Fibroblast of skin of left biceps (primary cell): ENCODE results near the gene PAX3.
A peak's percentile ranks its signal among the peaks of the same experiment; 100 is the strongest.
"Not testable (repeated sequence)": the region's sequence is repeated elsewhere in the genome, so short reads cannot be mapped to it uniquely, and the experiment has no call there.

Experiments used
- DNase-seq, 2 experiments: peaks; one replicate each; pipeline ENCODE4 v3.0.0-alpha.2; 2013; ENCODE audit warnings: low read depth in 2 of 2

PAX3 gene

DNA sequence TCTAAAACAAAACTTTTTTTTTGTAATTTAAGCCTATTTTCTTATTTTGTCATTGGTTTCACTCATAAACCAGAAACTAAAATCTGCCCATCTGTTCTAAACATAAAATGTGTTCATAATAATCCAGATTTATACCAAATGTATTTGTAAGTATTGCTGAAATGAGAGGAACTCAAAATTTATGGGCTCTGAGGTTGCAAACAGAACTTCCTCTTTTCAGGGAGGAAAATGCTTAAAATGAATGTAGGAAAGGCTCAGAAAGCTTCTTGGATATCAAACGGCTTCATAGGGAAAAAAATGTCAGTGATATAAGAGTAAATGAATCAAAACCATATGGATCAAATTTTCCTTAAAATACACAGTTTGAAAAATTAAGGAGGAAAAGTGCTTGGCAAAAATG is 83.9 kb downstream of the PAX3 start:
- peak; percentile 9 to 18 for DNase-seq

DNA sequence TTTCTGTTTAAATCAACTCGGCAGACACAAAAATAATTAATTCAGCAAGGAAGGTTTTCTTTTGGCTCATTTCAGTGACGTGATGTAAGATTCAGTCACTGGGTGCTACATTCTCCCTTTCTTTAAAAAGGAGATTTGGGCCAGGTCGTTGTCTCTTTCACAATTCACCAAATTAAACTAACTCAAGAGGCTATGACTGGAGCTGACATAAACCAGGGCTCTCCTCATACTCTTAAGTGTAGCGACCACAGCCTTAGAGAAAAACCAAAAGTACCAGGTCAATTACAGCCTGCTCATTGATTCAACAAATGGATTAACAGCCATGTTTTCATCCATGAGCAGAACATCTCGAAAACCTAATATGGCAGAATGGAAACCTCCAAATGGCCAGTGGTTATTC is 85.7 kb downstream of the PAX3 start:
- no peak for DNase-seq

DNA sequence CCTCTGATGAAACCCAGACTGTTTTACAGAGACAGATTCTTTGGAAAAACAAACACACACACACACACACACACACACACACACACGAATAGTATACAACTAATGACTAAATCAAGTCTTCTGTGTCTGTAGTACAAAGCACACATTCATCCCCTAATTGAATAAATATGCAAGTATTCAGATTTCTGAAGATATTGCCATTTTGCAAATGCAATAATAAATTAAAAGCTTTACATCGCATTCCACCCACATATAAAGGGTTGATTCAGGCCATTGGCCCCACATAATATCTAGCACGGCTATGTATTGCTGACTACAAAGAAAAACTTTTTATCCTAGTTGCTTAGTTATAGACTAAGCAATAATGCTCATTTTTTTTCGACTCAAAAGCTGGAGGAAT is 86.2 kb downstream of the PAX3 start:
- no peak for DNase-seq

DNA sequence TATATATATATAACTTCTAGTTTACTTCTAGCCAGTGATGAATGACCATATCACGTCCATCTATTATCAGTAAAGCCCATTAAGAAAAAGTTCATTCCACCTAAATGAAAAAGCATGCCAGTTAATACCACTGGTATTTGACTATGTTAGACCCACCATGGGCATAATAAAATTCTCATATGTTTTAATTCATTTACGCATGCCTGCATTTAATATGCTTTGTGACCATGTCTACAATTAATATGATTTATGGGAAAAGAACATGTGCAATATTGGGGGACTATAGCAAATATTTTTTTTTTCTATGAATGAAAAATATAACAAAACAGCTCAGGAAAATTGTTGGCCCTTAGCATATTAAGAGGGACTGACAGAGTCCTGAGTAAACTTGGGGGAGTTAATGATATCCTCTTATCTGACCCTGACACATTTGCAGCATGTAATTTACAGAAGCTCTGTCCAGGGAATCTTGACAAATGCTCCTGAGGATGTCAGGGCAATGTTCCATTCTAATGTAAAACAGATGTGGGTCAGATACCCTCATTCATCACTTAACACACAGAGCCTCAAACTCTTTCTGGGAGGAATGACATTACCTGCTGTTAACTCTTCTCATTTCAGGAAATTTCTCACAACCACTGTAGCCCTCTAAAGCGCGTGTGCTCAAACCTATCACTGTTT is 90.6 kb downstream of the PAX3 start:
- no peak for DNase-seq

GRCh38 chr2:222205136-222205535 is 93.7 kb downstream of the PAX3 start:
- no peak for DNase-seq

DNA sequence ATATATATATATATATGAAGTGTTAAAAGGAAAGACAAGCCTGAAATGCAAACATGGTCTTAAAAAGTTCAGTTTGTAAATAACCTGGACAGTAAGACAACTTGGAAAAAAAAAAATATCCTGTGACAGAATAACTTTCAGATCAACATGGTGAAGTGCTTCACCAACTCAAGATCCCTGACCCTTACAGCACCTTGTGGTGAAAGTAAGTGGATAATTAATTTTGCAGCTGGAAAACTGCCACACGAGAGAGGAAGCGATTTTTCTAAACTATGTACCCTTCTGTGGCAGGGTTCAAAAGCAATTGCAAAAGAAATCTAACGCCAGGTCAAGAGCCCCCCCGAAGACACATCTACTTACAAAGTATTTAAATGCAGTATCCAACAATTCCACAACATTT is 95.8 kb downstream of the PAX3 start:
- no peak for DNase-seq

DNA sequence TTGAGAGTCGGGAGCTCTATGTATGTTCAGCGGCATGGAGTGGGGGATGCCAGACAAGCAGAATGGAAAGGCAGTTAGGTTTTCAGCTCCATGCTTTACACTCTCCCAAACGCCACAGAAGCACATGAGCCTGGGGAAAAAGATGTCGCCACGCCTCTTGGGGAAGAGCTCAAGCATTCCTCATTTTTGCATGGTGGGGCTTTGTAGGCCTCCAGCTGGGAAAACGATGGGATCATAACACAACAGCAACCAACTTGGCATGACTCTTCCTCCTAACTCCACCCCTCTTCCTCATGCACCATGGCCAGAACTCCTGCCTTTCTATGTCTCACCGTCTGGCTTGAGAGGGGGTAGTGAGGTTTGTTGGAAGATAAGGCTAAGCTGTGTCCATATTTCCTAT is 102.6 kb downstream of the PAX3 start:
- no peak for DNase-seq

- DNase-seq = no peak
Observed at GRCh38 chr2:222194669-222195068, 104.1 kb downstream of the PAX3 start.

GRCh38 chr2:222193328-222193983 is 105.3 kb downstream of the PAX3 start:
- DNase-seq = no peak

DNA sequence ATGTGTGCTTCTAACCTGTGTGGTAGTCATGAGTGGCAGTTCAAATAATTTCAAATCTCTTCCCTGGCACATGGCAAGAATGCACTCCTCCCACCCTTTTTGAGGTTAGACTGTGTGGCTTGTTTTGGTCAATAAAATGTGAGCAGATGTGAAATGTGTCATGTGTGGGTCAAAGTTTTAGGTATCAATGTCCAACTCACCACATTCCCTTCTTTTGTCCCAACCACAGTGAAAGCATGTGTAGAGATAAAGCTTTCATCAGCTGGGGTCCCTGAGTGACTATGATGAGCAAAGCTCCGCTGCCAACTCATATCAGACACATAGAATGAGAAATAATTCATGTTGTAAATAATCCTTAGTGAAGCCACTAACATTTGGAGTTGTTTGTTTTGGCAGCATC is 118.2 kb downstream of the PAX3 start:
- DNase-seq = no peak

- no peak for DNase-seq
Observed at GRCh38 chr2:222179592-222179991, 119.2 kb downstream of the PAX3 start.

DNA sequence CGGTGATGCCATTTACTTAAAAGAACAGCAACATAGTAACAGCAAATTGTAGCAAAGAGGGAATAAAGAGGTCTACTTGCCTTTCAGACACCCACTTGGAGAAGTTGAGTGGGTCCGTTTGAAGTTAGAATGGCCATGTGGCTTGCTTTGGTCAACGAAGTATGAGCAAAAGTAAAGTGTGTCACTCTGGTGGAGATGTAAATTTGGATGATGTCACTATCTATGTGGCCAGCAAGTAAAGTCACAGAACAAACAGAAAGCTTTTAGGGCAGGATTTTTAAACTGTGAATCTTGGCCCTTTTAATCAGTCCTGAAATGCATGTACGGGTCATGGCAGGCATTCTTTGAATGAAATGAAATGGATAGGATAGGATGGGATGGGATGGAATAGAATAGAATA is 120.3 kb downstream of the PAX3 start:
- DNase-seq = no peak

DNA sequence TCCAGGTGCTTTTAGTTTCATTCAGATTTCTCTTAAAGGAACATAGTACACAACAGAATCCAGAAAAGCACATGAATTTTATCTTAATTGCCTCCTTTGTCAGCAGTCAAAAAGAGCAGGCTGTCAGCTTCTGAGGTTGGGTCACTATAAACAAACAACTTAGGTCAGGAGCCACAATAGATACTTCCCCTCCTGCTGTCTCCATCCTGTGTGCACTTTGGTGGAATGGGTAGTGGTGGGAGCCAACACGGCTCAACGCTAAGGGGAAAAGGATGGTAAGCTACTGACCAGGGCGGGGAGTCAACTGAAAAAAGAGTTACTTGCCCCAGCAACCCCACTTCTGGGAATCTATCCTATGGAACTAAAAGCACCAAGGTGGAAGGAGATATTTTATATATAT is 121.9 kb downstream of the PAX3 start:
- DNase-seq = no peak

DNA sequence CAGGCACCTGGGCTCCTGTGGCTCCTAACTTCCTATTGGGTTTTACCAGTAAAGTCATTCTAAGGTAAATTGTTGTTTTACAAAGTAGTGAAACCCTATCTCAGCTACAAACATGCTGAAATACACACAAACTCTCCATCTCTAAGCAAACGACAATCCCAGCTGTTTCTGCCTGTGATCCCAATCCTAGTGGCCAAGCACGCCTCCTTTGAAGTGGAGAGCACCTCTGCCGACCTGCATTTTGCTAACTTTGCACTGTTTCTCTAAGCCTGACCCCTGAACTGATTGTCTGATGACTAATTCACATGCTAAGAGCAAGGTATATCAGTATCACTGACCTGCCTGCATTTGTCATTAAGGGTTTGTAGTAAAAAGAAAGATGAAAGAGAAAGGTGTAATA is 124.3 kb downstream of the PAX3 start:
- DNase-seq = no peak

- DNase-seq = peak; percentile 4
Observed at GRCh38 chr2:222169346-222169745, 129.5 kb downstream of the PAX3 start.

DNA sequence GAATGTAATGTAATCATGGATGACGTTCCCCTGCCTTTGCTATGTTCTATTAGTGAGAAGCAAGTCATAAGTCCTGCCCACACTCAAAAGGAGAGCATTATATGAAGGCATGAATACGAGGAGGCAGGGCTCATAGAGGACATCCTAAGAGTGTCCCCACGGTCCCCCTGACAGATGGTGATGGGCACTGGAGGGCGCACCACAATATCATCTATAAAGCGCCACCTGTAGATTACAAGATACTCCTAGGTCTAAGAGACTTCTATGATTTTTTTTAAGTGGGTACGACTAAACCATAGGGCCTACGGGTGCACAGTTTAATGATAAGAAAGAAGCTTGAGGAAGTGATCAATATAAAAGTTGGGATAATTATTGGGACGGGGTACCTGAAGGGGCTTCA is 131.0 kb downstream of the PAX3 start:
- no peak for DNase-seq

GRCh38 chr2:222160944-222161343 is 137.9 kb downstream of the PAX3 start:
- no peak for DNase-seq

GRCh38 chr2:222160125-222160524 is 138.7 kb downstream of the PAX3 start:
- no peak for DNase-seq

DNA sequence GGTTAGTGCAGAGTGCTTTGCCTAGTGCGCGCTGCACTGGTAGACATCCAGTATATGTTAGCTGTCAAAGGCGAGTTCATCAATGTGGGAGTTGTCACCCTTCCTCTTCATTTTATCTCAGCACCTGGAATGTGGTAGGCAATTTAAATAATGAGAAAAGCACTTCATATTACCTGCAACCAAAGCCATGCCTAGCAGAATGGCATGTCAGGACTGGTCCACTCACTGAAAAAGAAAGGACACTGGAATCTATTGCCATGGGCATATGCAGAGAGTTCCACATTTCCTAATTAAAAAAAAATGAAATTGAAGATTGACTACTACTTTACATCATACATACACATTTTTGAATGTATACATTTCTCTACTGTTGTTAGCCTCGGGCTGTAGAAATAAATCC is 139.6 kb downstream of the PAX3 start:
- no peak for DNase-seq

GRCh38 chr2:222155003-222155664 is 143.7 kb downstream of the PAX3 start:
- DNase-seq = not testable (repeated sequence)
